ENCODE measurements around the gene RABGAP1L. TPM values are rescaled to one million over a fixed set of nuclear protein-coding genes. Genes with fewer than 3 reads are reported as not detected.

The RABGAP1L gene
- total and polyA plus RNA-seq, 2 donors (not counting 3 experiments of a cell fraction or from before 2014, with no cell fraction given): 6.4 to 22.2 TPM

- H2AFZ ChIP-seq (ENCODE audit: low read depth, low read length): no peak overlapping the region
- no peak overlapping the region for H3K27ac ChIP-seq (ENCODE audit: insufficient read depth, low read depth, low read length)
- dilution Hi-C loops (cut with MboI; ENCODE audit: extremely low pct_ligation_motif_present, low sequenced_read_pairs): no loop called here
- H3K36me3 ChIP-seq (ENCODE audit: control insufficient read depth in 2 of 2, extremely low read depth in 1 of 2, insufficient read depth in 2 of 2, low read length in 2 of 2): no peaks in the 10 kb centered on the region
- BruUV-seq (replicated peaks): no TSS peak
- no peak overlapping the region for H3K9ac ChIP-seq (replicated peaks; ENCODE audit: extremely low read depth, insufficient read depth, low read length)
- H3K9me3 ChIP-seq (replicated peaks; ENCODE audit: control insufficient read depth, insufficient read depth, low read length): no peaks in the 10 kb centered on the region
- no peaks in the 10 kb centered on the region for H3K9me1 ChIP-seq (replicated peaks; ENCODE audit: control insufficient read depth, extremely low read depth, insufficient read depth, low read length)
- H3K79me2 ChIP-seq (ENCODE audit: control insufficient read depth, insufficient read depth, low read length): peaks cover 2% of the 10 kb centered on the region
- DNase-seq (ENCODE audit: low read depth, low spot score): no peak
- no peaks in the 10 kb centered on the region for H3K4me1 ChIP-seq (ENCODE audit: control insufficient read depth, extremely low read depth, insufficient read depth, low read length)
- H3K27me3 ChIP-seq (ENCODE audit: control insufficient read depth in 2 of 2, insufficient read depth in 2 of 2, low read length in 2 of 2): no peaks in the 10 kb centered on the region
- no peak for TF ChIP-seq POLR2AphosphoS5 (IDR thresholded peaks at IDR 0.05; ENCODE audit: insufficient read depth, low read depth, low read length)
- no peak for TF ChIP-seq MYC (IDR thresholded peaks at IDR 0.05; ENCODE audit: low read depth, low read length)
- TF ChIP-seq POLR2A (IDR thresholded peaks at IDR 0.05; ENCODE audit: low read depth, low read length): no peak
- TF ChIP-seq CTCF (IDR thresholded peaks at IDR 0.05; ENCODE audit: extremely low read depth in 1 of 2, insufficient read depth in 1 of 2, low read depth in 1 of 2, low read length in 2 of 2): no peak
- TF ChIP-seq GATA2 (IDR thresholded peaks at IDR 0.05; ENCODE audit: insufficient read depth, insufficient read length, low read depth, low read length): no peak
- TF ChIP-seq EZH2 (IDR thresholded peaks at IDR 0.05; ENCODE audit: borderline replicate concordance, low read depth, low read length, severe bottlenecking): no peak
- no peak for TF ChIP-seq JUN (IDR thresholded peaks at IDR 0.05; ENCODE audit: borderline replicate concordance, insufficient read depth, insufficient read length, low read depth)
- no peak for TF ChIP-seq FOS (IDR thresholded peaks at IDR 0.05; ENCODE audit: borderline replicate concordance, insufficient read depth, low read length)
- H3K4me2 ChIP-seq (ENCODE audit: insufficient read depth, low read length): no peak overlapping the region
- CTCF ChIA-PET: interaction anchor here (0.8 to 1.5 kb wide), 2 partner anchors 10 to 72 kb away, joined by 3 to 4 read pairs; no protein-coding TSS in a partner anchor
- FAIRE-seq: no peak
- POLR2A ChIA-PET: no interaction called here
- intact Hi-C loops (cut with micrococcal nuclease): no loop called here
- no peaks in the 10 kb centered on the region for H4K20me1 ChIP-seq (replicated peaks; ENCODE audit: control insufficient read depth, extremely low read depth, insufficient read depth, low read length)
- no peak overlapping the region for H3K4me3 ChIP-seq (replicated peaks in 1 of 3; ENCODE audit: insufficient read depth in 1 of 3, low read depth in 1 of 3, low read length in 3 of 3)
Observed at GRCh38 chr1:174190691-174191199, 31.4 kb downstream of the RABGAP1L start.

Measured in endothelial cell of umbilical vein (primary cell).